GM18502 (cell line): Measurements from ENCODE around the gene LHFPL6.

Source experiments
- ATAC-seq: cut with Tn5 transposase; IDR thresholded peaks from one replicate; pipeline ENCODE4 v1.9.1; 2021; ENCODE audit warnings: mild to moderate bottlenecking; ENCODE audit not compliant: unreplicated experiment, poor library complexity

Gene LHFPL6

DNA sequence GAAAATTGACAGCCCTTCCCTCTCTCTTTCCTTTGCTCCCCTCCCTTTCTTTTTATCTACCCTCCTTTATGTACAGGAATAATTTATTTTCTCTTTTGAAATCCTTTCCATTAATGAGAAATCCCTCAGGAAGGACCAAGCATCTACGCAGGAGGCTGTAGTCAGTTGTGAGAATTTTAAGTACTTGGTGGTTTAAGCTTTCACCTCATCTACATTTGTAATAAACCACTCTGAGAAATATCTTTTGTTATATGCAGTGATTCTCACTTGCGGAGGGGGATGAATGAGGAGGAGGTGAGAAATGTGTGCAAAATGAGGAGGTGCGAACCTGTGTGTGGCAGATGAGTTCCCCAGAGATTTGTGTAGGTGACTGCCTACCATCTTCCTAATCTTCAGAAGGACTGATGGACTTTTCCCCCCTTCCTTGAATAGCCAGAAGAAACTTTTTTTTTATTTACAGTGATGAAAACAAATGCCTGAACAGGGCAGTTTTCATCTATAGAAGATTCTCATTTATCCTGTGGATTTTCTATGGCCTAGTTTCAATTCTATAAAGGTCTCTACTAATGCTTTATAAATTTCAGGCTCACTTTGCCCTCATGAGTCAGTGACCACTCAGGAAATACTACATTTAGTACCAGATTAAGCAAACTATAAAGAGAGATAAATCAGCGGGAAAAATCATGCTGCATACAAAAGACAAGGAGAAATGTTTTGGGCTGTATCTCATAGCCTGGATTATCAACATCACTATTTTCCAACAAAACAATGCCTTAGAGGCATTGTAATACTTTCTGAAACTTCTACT lies 118.3 kb downstream of the LHFPL6 start:
- no peak for ATAC-seq

- ATAC-seq = no peak
These were observed 119.7 kb downstream of the LHFPL6 start for GRCh38 chr13:39483326-39483725.

DNA sequence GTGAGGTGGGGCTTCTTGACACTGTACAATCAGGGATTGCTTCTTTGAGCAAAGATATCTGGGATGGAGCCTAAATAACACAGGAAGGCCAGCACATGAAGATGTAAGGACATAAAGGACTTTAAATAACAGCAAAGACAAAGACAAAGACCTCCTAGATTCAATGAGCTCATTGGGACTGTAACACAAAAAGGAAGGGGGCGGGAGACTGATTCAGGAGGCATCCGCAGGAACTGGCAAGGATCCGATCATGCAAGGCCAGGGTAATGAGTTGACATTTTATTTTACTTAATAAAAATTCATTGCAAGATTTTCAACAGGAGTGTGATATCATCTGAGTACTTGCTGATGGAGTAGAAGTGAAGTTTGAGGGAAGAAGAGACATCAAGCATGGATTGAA lies 121.5 kb downstream of the LHFPL6 start:
- ATAC-seq = no peak

- no peak for ATAC-seq
These were observed 128.4 kb downstream of the LHFPL6 start for GRCh38 chr13:39474600-39474999.

- no peak for ATAC-seq
These were observed 133.3 kb downstream of the LHFPL6 start for GRCh38 chr13:39469676-39470075.

DNA sequence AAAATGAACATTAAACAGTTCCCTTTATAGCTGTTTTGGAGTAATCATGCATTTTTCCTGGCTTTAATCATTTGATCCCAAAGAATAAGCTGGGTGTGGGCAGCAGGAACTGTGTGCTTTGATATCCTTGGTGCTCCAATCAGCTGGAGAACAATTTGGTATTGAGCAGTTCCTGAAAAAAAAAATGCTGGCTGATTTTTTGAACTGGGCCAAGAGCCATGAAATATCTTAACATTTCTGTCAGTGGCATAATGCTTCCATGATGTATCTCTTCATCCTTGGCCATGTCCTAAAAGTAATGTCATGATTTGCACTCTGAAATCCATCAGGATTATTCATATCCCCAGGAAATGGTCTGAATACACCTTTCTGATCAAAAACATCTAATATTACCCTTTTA lies 134.7 kb downstream of the LHFPL6 start:
- no peak for ATAC-seq

- ATAC-seq = no peak
These were observed 139.4 kb downstream of the LHFPL6 start for GRCh38 chr13:39463611-39464010.

DNA sequence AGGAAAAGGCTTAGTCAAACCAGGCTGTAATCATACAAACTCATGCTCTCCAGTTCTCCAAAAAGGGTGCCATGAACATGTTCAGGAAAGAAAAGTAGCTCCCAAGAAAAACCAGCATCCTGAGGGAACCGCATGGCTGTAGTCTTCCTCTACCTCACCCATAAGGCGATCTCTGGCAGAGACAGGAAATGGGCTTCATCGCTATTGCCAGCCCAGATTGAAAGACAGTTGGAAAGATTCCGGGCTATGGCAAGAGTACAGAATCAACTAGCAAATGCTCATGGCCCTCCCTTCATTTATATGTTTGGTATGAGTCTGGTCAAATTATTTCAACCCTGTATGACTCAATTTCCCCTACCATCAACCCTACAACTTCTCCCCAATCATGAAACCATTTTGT lies 140.1 kb downstream of the LHFPL6 start:
- no peak for ATAC-seq

DNA sequence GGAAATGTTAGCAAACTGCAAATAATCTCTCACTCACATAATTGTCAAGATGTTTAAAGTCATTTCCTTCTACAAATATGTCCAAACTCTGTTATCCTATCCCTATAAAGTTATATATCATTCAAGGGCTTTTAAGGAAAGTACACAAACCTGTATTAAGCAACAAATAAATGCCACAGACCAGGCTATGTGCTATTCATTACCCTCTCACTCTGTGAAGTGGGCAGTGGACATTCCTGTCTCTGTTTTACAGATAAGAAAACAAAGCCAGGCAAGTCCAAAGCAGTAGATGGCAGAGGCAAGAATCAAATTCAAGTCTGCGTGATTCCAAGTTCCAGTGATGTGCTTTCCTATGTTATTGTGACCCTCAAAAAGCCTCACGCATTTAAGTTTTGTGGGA lies 140.6 kb downstream of the LHFPL6 start:
- ATAC-seq = no peak

GRCh38 chr13:39461685-39462266 lies 141.2 kb downstream of the LHFPL6 start:
- ATAC-seq = no peak

DNA sequence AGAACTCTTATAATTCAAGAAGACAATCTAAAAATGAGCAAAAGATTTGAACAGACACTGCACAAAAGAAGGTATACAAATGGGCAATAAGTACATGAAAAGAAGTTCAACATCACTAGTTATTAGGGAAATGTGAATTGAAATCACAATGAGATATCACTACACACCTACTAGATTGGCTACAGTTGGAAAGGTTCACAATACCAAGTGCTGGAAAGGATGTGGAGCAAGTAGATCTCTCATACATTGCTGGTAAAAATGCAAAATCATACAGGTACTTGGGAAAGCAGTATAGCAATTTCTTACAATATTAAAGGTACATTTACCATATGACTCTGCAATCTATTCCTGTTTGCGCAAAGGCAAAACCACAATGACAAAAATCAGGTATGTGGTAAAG lies 145.7 kb downstream of the LHFPL6 start:
- no peak for ATAC-seq

DNA sequence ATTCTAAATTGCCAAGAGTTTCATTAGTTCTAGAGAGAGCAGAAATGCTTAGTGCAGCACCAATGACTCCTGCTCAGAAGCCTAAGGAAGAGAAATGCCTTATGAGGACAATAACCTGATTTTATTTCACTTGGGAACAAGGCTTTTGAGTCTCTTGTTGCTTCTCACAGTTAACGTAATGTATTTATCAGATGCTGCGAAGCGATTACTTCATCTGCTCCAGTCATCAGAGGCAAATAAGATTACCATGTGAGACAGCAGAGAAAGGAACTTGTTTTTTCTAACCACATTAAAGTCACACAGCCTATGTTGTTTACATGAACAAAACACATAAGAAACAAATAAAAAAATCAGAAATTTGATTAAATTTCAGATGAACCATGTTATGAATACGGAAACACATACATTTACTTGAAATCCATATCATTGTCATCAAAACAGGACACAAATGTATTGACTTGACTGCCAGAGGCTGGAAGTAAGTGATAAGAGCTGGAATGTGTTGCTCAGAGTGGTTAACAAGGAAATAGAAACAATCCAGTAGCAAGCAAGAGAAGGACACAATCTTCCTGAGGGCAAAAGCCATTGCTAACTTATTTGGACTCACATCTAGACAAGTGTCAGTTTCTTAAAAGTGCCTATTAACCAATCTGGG lies 147.3 kb downstream of the LHFPL6 start:
- ATAC-seq = no peak

DNA sequence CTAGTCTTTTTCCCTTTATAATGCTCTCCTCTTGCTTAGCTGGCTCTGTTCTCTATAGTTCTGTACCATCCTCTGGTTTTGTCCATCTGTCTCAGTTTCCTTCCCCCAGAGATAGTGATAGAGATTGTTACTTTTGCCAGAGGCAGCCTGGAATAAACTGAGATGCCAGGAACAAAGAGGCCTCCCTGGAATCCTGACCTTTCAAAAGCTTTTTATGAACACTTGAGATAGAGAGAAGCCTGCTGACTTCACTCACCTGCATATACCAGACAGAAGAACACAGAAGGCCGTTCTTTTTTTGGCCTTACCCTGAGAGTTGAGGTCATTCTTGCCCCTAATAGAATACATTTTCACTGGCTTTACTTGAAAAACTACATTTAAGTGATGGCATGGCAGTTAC lies 150.2 kb downstream of the LHFPL6 start:
- no peak for ATAC-seq

GRCh38 chr13:39452417-39452816 lies 150.6 kb downstream of the LHFPL6 start:
- ATAC-seq = no peak

GRCh38 chr13:39451860-39452301 lies 151.1 kb downstream of the LHFPL6 start:
- no peak for ATAC-seq

GRCh38 chr13:39451301-39451700 lies 151.7 kb downstream of the LHFPL6 start:
- no peak for ATAC-seq

DNA sequence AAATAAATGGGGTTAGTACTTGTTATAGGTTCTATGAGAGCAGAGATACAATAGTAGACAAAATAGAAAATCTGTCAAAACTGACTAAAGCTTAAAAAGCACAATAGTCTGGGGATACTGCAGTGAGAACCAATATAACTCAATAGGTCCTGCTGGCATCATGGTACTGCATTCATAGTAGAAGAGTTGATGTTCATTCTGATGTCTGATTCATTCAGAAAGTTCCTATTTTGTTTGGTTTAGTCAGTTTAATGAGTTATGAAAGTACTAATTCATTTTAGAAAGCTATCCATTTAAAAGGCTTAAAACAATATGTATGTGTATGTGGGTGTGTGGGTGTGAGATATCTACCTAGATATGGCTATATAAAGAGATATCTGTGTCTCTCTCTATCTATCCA lies 152.8 kb downstream of the LHFPL6 start:
- ATAC-seq = no peak

GRCh38 chr13:39448834-39449233 lies 154.2 kb downstream of the LHFPL6 start:
- ATAC-seq = no peak

DNA sequence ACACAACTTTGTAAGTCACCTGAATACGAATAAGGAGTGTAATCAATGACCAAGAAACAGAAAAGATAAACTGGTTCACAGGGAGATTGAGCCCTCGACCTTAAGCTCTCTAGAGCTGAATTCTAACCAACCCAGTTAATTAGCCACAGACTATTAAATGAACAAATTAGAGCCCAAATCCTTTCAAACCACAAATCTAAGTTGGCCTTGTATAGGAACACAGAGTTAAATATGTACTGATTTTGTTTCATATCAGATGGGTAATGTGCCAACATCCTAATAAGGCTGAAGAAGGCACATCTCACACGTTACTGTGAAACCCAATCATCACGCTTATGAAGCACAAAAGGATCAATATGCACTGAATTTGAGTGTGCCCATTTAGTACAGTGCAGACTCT lies 156.1 kb downstream of the LHFPL6 start:
- no peak for ATAC-seq

GRCh38 chr13:39444866-39445265 lies 158.1 kb downstream of the LHFPL6 start:
- ATAC-seq = no peak

DNA sequence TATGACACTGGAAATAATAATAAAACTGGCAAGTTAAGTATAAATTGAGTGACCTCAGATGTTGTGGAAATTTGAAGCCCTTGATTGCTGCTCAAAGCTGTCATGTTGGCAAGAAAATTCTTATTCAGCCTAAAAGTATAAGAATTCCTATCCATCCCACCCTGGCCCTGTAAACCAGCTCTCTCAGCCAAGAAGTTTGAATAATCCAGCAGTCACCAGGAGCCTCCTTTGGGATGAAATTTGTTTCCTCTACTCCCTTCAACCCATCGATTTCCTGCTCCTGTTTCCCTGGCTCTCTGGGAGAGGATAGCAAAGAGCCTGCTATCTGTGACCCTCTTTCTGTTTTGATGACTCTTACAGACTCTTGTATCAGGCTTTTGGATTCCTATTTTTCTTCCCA lies 169.3 kb downstream of the LHFPL6 start:
- ATAC-seq = no peak

GRCh38 chr13:39432196-39432595 lies 170.8 kb downstream of the LHFPL6 start:
- ATAC-seq = no peak
